ENCODE results near the gene ACY1. TPM values are rescaled to one million over a fixed set of nuclear protein-coding genes. Genes with fewer than 3 reads are reported as not detected.

Gene ACY1
- total and polyA plus RNA-seq, 2 of the 13 experiments (the other 11 are each of a cell fraction or from before 2014, with no cell fraction given), result 113 to 162 TPM

DNA sequence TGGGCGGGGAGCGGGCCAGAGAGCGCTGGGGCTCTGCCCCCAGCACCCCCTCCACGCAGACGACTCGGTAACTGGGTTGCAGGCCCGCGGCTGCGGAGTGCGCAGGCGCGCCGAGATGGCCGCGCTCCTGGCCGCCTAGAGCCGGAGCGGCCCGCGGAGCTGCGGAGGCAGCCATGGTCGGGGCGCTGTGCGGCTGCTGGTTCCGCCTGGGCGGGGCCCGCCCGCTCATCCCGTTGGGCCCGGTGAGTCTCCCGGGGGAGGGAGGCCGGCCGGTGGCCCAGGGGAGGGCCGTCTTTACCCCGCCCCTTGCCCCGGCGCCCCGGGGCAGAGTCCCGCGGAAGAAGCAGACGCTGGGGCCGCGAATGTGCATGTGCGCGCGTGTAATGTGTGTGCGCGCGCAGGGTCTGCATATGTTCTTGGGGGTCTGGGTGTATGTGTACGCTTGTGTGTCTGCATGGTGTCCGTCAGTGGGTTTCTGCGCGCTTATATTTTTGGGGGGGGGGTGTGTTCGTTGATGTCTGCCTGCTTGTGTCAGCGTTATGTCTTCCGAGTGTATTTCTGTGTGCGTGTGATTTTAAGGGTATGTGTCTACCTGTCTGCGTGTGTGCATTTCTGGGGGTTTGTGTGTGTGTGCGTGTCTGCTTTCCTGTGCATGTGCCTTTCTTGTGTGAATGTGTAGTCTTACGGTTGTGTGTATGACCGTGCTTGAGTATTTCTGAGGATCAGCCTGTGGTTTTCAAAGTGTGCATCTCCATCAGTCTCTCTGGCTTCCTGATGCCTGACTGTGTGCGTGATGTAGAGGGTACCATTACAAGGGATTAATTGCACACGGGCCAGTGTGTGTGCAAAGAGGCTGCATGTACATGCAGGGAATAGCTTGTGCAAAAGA, 8.1 kb upstream of the ACY1 start, which contains the start of gene ABHD14A (continued):
- TF ChIP-seq, protein P1, sequence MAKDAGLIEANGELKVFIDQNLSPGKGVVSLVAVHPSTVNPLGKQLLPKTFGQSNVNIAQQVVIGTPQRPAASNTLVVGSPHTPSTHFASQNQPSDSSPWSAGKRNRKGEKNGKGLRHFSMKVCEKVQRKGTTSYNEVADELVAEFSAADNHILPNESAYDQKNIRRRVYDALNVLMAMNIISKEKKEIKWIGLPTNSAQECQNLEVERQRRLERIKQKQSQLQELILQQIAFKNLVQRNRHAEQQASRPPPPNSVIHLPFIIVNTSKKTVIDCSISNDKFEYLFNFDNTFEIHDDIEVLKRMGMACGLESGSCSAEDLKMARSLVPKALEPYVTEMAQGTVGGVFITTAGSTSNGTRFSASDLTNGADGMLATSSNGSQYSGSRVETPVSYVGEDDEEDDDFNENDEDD (CRISPR knock-in tag; IDR thresholded peaks at IDR 0.05; ENCODE audit: borderline replicate concordance), result peak; percentile 29; the same call in 1 of the 2 replicates
- TF ChIP-seq TBP (CRISPR knock-in tag; IDR thresholded peaks at IDR 0.05) (no peak), ZNF160 (CRISPR knock-in tag; IDR thresholded peaks at IDR 0.05) (no peak), ZSCAN12 (CRISPR knock-in tag; IDR thresholded peaks at IDR 0.05) (peak; percentile 67; the same call in 1 of the 2 replicates), PHF8 (CRISPR knock-in tag; IDR thresholded peaks at IDR 0.05) (peak; percentile 60; the same call in 1 of the 2 replicates), XRCC5 (optimal IDR thresholded peaks at IDR 0.05; ENCODE audit: low read length) (peak; percentile 18), GLI4 (CRISPR knock-in tag; IDR thresholded peaks at IDR 0.05; ENCODE audit: borderline replicate concordance) (no peak), ZNF563 (CRISPR knock-in tag; IDR thresholded peaks at IDR 0.05) (no peak), ARNT (IDR thresholded peaks at IDR 0.05) (no peak), ZNF20 (CRISPR knock-in tag; IDR thresholded peaks at IDR 0.05) (0 out of 2 replicates have a peak, but pooled peaks have one; percentile 47), RBFOX2 (IDR thresholded peaks at IDR 0.05; ENCODE audit: low read depth, low read length) (peak; percentile 95), ZNF224 (CRISPR knock-in tag; IDR thresholded peaks at IDR 0.05) (no peak), MTA3 (CRISPR knock-in tag; IDR thresholded peaks at IDR 0.05) (no peak), SAFB2 (CRISPR knock-in tag; IDR thresholded peaks at IDR 0.05; ENCODE audit: borderline replicate concordance, low read depth) (peak; percentile 93), AGO2 (optimal IDR thresholded peaks at IDR 0.05; ENCODE audit: low read depth, low read length) (peak; percentile 37), YY1 (IDR thresholded peaks at IDR 0.05; ENCODE audit: insufficient read depth, insufficient replicate concordance, low read depth, low read length) (peak; percentile 93), ERF (CRISPR knock-in tag; IDR thresholded peaks at IDR 0.05) (peak; percentile 4), NAIF1 (CRISPR knock-in tag; IDR thresholded peaks at IDR 0.05; ENCODE audit: borderline replicate concordance) (no peak)
- TF ChIP-seq, protein P2, sequence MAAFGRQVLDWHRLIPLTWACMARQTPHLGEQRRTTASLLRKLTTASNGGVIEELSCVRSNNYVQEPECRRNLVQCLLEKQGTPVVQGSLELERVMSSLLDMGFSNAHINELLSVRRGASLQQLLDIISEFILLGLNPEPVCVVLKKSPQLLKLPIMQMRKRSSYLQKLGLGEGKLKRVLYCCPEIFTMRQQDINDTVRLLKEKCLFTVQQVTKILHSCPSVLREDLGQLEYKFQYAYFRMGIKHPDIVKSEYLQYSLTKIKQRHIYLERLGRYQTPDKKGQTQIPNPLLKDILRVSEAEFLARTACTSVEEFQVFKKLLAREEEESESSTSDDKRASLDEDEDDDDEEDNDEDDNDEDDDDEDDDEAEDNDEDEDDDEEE (CRISPR knock-in tag; IDR thresholded peaks at IDR 0.05), result peak; percentile 63; the same call in 1 of the 2 replicates
- TF ChIP-seq, protein P3, sequence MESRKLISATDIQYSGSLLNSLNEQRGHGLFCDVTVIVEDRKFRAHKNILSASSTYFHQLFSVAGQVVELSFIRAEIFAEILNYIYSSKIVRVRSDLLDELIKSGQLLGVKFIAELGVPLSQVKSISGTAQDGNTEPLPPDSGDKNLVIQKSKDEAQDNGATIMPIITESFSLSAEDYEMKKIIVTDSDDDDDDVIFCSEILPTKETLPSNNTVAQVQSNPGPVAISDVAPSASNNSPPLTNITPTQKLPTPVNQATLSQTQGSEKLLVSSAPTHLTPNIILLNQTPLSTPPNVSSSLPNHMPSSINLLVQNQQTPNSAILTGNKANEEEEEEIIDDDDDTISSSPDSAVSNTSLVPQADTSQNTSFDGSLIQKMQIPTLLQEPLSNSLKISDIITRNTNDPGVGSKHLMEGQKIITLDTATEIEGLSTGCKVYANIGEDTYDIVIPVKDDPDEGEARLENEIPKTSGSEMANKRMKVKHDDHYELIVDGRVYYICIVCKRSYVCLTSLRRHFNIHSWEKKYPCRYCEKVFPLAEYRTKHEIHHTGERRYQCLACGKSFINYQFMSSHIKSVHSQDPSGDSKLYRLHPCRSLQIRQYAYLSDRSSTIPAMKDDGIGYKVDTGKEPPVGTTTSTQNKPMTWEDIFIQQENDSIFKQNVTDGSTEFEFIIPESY (CRISPR knock-in tag; IDR thresholded peaks at IDR 0.05), result no peak
- TF ChIP-seq, protein P4, sequence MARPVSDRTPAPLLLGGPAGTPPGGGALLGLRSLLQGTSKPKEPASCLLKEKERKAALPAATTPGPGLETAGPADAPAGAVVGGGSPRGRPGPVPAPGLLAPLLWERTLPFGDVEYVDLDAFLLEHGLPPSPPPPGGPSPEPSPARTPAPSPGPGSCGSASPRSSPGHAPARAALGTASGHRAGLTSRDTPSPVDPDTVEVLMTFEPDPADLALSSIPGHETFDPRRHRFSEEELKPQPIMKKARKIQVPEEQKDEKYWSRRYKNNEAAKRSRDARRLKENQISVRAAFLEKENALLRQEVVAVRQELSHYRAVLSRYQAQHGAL (CRISPR knock-in tag; IDR thresholded peaks at IDR 0.05; ENCODE audit: not compliant biosample characterization), result no peak
- TF ChIP-seq, protein P5, sequence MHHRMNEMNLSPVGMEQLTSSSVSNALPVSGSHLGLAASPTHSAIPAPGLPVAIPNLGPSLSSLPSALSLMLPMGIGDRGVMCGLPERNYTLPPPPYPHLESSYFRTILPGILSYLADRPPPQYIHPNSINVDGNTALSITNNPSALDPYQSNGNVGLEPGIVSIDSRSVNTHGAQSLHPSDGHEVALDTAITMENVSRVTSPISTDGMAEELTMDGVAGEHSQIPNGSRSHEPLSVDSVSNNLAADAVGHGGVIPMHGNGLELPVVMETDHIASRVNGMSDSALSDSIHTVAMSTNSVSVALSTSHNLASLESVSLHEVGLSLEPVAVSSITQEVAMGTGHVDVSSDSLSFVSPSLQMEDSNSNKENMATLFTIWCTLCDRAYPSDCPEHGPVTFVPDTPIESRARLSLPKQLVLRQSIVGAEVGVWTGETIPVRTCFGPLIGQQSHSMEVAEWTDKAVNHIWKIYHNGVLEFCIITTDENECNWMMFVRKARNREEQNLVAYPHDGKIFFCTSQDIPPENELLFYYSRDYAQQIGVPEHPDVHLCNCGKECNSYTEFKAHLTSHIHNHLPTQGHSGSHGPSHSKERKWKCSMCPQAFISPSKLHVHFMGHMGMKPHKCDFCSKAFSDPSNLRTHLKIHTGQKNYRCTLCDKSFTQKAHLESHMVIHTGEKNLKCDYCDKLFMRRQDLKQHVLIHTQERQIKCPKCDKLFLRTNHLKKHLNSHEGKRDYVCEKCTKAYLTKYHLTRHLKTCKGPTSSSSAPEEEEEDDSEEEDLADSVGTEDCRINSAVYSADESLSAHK (CRISPR knock-in tag; IDR thresholded peaks at IDR 0.05; ENCODE audit: borderline replicate concordance), result no peak

All from HepG2 (cell line).